ENCODE results near the gene PPFIA4.

DNA sequence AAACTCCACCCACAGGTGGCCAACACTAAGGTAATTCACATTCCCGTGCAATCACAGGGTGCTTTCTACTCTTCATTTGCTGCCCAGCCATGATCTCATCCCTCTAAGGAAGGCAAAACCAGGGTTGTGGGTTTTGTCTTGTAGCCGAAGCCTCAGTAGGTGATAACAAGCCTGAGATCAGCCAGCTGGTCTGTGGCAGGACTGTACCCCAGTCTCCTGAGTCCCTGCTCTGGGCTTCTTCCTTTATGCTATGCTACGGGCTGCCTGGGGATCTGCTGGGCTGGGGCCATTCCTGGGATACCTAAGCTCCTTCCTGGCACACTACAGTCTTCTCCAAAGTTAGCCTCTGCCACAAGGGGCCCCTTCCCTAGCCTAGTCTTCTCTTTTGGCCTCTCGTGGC, 9.8 kb downstream of the PPFIA4 start:
- TF ChIP-seq, protein P1, sequence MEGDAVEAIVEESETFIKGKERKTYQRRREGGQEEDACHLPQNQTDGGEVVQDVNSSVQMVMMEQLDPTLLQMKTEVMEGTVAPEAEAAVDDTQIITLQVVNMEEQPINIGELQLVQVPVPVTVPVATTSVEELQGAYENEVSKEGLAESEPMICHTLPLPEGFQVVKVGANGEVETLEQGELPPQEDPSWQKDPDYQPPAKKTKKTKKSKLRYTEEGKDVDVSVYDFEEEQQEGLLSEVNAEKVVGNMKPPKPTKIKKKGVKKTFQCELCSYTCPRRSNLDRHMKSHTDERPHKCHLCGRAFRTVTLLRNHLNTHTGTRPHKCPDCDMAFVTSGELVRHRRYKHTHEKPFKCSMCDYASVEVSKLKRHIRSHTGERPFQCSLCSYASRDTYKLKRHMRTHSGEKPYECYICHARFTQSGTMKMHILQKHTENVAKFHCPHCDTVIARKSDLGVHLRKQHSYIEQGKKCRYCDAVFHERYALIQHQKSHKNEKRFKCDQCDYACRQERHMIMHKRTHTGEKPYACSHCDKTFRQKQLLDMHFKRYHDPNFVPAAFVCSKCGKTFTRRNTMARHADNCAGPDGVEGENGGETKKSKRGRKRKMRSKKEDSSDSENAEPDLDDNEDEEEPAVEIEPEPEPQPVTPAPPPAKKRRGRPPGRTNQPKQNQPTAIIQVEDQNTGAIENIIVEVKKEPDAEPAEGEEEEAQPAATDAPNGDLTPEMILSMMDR (IDR thresholded peaks at IDR 0.05; ENCODE audit: low read length): no peak
- no peak for TF ChIP-seq EZH2 (optimal IDR thresholded peaks at IDR 0.05; ENCODE audit: low read depth, low read length)

Measured in MM.1S (cell line).